Stimulated activated naive B cell treated with anti-CD40 and anti-IgM and Interleukin-4, amounts not matched to agents 10 μg/mL and 1 μg/mL and 100 μg/mL, for 72 hours (primary cell): ENCODE data around the gene FANCL.
"Not testable (repeated sequence)": the region's sequence is repeated elsewhere in the genome, so short reads cannot be mapped to it uniquely, and the experiment has no call there.

Experiments used
- ATAC-seq, 2 donors: fragments of 150-1000 bp; cut with Tn5 transposase; replicated peaks; 2 replicates each; pipeline ENCODE4 v1.10.0; 2021; ENCODE audit warnings: moderate library complexity in 1 of 2
- DNase-seq: peaks from one replicate; pipeline ENCODE4 v3.0.0; 2021
- H3K27ac Mint-ChIP-seq: one replicate; pipeline ENCODE4 v1.8.0; 2022; ENCODE audit warnings: mild to moderate bottlenecking, mixed read lengths
- H3K27me3 Mint-ChIP-seq, 2 donors: one replicate each; pipeline ENCODE4 v1.8.0; 2022; ENCODE audit warnings: mixed read lengths in 2 of 2
- H3K36me3 Mint-ChIP-seq, 2 donors: one replicate each; pipeline ENCODE4 v1.8.0; 2022; ENCODE audit warnings: mixed read lengths in 2 of 2, mild to moderate bottlenecking in 1 of 2
- H3K4me1 Mint-ChIP-seq, 2 donors: one replicate each; pipeline ENCODE4 v1.8.0; 2022; ENCODE audit warnings: mixed read lengths in 2 of 2, mild to moderate bottlenecking in 1 of 2
- H3K4me3 Mint-ChIP-seq, 2 donors: one replicate each; pipeline ENCODE4 v1.8.0; 2022; ENCODE audit warnings: mild to moderate bottlenecking in 2 of 2, mixed read lengths in 2 of 2, moderate library complexity in 1 of 2
- H3K9me3 Mint-ChIP-seq, 2 donors: one replicate each; pipeline ENCODE4 v1.8.0; 2022; ENCODE audit warnings: mixed read lengths in 2 of 2, mild to moderate bottlenecking in 1 of 2

FANCL gene

DNA sequence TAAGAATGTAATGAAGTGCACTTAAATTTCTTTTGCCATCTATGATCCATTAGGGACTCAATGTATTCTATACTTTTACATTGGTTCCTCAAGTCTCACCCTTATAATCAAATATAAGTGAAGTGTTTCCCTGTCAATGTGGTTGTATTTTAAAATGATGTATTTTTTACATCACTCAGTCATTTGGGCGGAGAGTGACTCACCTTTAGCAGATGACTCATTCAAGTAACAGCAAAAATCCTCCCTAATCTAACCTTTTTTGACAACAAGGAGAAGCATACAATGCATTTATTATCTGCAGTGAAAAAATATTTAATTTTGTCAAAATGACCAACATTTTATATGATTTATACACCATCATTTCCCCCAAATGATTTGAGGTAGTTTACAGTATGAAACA, 94.4 kb downstream of the FANCL start:
- H3K27me3 Mint-ChIP-seq = no peaks in the 10 kb centered on the region
- no peaks in the 10 kb centered on the region for H3K4me1 Mint-ChIP-seq
- H3K27ac Mint-ChIP-seq = no peak overlapping the region
- no peaks in the 10 kb centered on the region for H3K9me3 Mint-ChIP-seq
- peaks cover 18 to 43% of the 10 kb centered on the region in 2 donors for H3K36me3 Mint-ChIP-seq
- H3K4me3 Mint-ChIP-seq = no peak overlapping the region
- ATAC-seq (no peak), DNase-seq (no peak)

DNA sequence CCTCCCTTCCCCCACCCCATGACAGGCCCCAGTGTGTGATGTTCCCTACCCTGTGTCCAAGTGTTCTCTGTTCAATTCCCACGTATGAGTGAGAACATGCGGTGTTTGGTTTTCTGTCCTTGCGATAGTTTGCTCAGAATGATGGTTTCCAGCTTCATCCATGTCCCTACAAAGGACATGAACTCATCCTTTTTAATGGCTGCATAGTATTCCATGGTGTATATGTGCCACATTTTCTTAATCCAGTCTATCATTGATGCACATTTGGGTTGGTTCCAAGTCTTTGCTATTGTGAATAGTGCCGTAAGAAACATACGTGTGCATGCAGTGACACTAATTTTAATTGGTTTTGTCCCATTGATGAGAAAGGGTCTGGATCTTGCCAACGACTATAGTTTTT, 95.4 kb downstream of the FANCL start:
- H3K27ac Mint-ChIP-seq, H3K27me3 Mint-ChIP-seq, DNase-seq, H3K4me3 Mint-ChIP-seq, ATAC-seq, H3K4me1 Mint-ChIP-seq, H3K9me3 Mint-ChIP-seq: not testable (repeated sequence)
- H3K36me3 Mint-ChIP-seq = peaks cover 18 to 35% of the 10 kb centered on the region in 2 donors

DNA sequence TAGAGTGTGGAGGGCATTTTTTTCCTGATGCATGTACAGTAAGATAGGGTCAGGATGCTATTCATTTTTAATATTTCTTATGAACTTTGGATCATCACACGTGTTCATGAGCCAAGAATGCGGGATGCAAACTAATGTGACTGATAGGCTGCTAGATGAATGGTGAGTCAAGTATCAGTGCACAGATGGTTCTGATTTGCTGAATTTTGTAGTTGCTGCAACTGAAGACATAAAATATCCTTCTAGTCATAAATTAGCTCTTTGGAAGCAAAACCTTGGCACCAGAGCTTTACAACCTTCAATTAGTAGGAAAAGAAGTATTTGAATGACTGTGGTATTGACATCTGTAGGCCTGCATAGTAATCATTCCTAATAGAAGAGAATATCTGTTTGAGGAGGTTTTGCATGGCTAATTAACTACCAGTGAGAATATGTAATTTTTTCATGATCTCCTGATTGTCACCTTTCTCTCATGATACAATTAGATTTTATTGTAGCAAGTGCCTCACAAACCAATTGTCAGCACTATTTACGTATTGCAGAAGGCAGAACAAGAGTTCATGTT, 100.5 kb downstream of the FANCL start:
- DNase-seq (no peak), ATAC-seq (no peak)
- peaks cover 24 to 42% of the 10 kb centered on the region in 2 donors for H3K36me3 Mint-ChIP-seq
- no peaks in the 10 kb centered on the region for H3K9me3 Mint-ChIP-seq
- no peak overlapping the region for H3K27ac Mint-ChIP-seq
- no peak overlapping the region for H3K4me3 Mint-ChIP-seq
- no peaks in the 10 kb centered on the region for H3K4me1 Mint-ChIP-seq
- no peaks in the 10 kb centered on the region for H3K27me3 Mint-ChIP-seq

DNA sequence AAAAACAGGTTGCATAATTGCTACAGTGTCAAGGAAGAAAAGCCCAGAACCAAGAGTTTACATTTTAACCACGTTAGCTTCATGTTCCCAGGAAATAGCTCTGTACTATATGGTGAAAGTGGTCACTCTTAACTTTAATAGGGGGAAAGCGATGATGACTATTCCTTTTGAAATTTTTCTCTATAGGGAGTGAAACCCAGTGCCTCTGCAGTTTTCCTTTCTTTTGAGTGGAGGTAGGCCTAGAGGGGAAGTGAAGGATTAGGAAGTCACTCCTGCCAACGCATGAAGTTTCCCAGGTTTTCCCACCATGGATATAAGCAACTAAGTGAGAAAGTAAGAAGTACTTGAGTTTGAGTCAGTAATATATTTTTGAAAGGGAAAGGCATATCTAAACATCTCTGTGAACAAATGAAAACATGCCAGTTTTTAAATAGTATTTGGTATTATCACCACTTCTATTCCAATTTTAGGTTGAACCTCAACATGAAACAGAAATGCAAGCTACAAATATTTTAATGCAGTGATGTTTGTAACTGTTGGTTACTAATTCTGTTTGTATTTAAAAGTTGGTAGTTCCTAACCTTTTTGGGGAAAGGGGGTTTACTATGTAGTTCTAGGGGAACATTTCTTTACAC, 102.6 kb downstream of the FANCL start:
- no peaks in the 10 kb centered on the region for H3K4me1 Mint-ChIP-seq
- no peaks in the 10 kb centered on the region for H3K9me3 Mint-ChIP-seq
- H3K4me3 Mint-ChIP-seq = no peak overlapping the region
- no peak overlapping the region for H3K27ac Mint-ChIP-seq
- no peaks in the 10 kb centered on the region for H3K27me3 Mint-ChIP-seq
- H3K36me3 Mint-ChIP-seq = peaks cover 24 to 29% of the 10 kb centered on the region in 2 donors
- DNase-seq = no peak
- no peak for ATAC-seq

DNA sequence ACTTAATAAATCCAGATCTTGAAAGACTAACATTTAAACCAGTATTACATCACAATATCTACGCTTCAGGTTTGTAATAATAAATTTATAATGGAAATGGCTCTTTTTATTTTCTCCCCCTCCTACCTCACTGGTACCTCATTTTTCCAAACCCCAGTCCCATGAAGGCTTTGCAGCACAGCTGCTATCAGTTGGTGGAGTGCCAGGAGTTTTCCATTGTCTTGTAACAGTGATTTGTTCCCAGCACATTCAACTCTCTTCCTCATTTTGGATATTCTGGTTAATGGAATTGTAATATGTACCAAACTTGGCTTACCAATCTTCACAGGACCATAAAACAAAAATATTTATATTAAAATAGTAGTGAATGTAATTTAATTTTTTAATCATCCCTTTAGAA, 103.3 kb downstream of the FANCL start:
- no peak overlapping the region for H3K4me3 Mint-ChIP-seq
- no peaks in the 10 kb centered on the region for H3K9me3 Mint-ChIP-seq
- H3K36me3 Mint-ChIP-seq = peaks cover 24 to 28% of the 10 kb centered on the region in 2 donors
- no peaks in the 10 kb centered on the region for H3K27me3 Mint-ChIP-seq
- no peak overlapping the region for H3K27ac Mint-ChIP-seq
- ATAC-seq = no peak
- no peak for DNase-seq
- H3K4me1 Mint-ChIP-seq = no peaks in the 10 kb centered on the region

DNA sequence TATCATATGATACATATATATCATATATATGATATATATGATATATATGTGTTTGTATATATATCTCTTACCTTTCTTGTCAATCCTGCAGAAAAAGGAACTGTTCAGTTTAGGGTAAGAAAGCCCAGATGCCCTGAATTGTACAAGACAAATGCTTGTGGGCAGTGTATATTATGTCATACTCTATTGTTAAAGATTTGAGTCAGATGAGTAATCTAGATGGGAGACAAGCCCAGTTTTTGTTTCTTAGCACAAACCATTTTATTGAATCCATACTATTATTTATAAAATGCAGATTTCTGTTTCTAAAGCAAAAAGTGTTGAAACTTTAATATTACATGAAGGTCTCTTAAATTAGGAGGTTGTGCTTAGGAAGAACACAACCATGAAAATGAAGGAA, 103.9 kb downstream of the FANCL start:
- DNase-seq = no peak
- Mint-ChIP-seq H3K27me3 (no peaks in the 10 kb centered on the region), H3K4me3 (no peak overlapping the region), H3K4me1 (no peaks in the 10 kb centered on the region), H3K36me3 (peaks cover 27 to 28% of the 10 kb centered on the region in 2 donors), H3K27ac (no peak overlapping the region), H3K9me3 (no peaks in the 10 kb centered on the region)
- ATAC-seq = no peak

DNA sequence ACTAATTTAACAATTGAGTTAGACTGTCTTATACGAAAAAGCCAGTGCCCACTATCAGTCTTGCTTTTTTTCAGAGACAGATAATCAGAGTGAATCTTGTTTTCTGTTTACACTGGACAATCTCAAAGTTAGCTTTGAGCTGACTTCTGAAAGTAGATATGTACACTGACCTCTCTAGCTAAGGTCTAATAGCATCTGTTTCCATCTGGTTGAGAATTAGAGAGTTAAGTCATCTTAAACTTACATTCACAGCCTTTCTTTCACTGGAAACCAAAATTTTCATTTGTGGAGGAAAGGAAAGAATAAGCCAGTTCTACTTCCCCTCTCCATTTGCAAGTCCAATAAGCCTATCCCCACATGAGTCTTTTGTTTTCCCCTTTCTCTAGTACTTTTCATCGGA, 105.3 kb downstream of the FANCL start:
- H3K27me3 Mint-ChIP-seq = no peaks in the 10 kb centered on the region
- no peak for ATAC-seq
- no peaks in the 10 kb centered on the region for H3K4me1 Mint-ChIP-seq
- H3K9me3 Mint-ChIP-seq = no peaks in the 10 kb centered on the region
- H3K27ac Mint-ChIP-seq = no peak overlapping the region
- no peak for DNase-seq
- peaks cover 29 to 36% of the 10 kb centered on the region in 2 donors for H3K36me3 Mint-ChIP-seq
- no peak overlapping the region for H3K4me3 Mint-ChIP-seq

DNA sequence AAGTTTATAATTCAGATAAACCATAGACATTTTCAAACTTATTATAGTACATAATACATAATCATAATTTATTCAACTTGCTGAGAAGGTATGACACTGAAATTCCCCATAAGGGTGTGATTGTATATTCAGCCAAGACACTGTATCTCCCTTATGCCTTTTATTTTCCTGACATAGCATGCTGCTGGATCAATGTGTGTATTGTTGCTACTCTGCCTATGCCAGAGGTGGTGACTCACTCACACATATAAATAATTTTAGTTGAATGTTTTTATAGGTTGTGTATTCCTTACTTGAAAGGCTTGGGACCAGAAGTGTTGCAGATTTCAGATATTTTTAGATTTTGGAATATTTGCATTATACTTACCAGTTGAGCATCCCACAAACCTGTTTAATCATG, 107.7 kb downstream of the FANCL start:
- Mint-ChIP-seq H3K27me3 (no peaks in the 10 kb centered on the region), H3K4me1 (no peaks in the 10 kb centered on the region), H3K27ac (no peak overlapping the region), H3K9me3 (no peaks in the 10 kb centered on the region), H3K4me3 (no peak overlapping the region), H3K36me3 (peaks cover 20 to 27% of the 10 kb centered on the region in 2 donors)
- DNase-seq = no peak
- ATAC-seq = no peak

DNA sequence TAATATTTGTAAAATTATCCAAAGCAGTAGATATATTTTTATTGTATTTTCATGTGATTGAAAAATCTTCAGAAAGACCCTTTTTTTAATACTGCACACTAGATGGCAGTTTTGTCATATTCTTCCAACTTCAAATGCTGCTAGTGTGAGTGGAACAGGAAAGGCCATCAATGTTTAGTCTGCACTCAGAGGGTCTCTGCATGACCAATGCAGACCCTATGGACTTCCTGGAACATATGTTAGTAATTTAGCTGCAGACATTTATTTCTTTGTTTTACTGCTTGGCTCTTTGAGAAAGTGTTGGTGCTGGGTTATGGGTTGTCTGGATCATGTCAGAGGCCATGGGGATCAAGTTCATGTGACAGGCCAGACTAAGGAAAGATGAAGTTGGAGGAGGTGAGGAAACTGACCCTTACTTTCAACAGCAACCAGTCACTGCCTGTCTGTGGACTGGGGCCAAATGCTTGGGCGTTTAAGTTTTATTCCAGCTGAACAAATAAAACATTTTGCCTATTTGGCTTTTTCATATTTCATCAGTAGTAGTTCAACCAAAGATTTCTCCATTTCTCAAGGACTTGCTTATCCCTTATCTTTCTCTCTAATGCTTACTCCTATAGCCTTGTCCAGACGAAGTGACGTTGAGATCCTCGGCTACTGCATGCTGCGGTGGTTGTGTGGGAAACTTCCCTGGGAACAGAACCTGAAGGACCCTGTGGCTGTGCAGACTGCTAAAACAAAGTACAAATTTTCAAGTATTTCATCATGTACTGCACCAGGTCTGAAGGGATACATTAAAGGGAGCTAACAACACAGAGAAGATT, 109.7 kb downstream of the FANCL start:
- H3K4me3 Mint-ChIP-seq = no peak overlapping the region
- no peaks in the 10 kb centered on the region for H3K4me1 Mint-ChIP-seq
- no peaks in the 10 kb centered on the region for H3K27me3 Mint-ChIP-seq
- ATAC-seq (no peak), DNase-seq (no peak)
- peaks cover 17 to 19% of the 10 kb centered on the region in 2 donors for H3K36me3 Mint-ChIP-seq
- H3K9me3 Mint-ChIP-seq = no peaks in the 10 kb centered on the region
- H3K27ac Mint-ChIP-seq = no peak overlapping the region

DNA sequence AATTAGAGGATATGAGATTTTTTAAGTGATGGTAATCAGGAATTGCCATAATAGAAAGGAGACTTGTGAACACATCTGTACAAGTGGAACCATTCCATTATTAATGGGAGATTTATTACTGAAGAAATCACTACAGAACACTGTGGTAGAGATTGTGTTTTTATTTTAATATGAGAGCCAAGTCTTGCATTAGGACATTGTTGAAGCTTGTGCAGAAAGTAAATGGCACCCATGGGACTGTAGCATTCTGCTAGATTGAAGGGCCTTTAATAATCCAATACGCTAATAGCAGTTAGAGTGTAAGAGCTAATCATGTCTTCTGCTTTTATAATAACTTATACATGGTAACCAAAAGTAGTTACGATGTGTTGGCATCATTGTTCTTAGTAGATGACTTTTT, 110.9 kb downstream of the FANCL start:
- DNase-seq = no peak
- no peaks in the 10 kb centered on the region for H3K9me3 Mint-ChIP-seq
- H3K4me3 Mint-ChIP-seq = no peak overlapping the region
- no peaks in the 10 kb centered on the region for H3K4me1 Mint-ChIP-seq
- H3K36me3 Mint-ChIP-seq = peaks cover 9 to 12% of the 10 kb centered on the region in 2 donors
- no peak for ATAC-seq
- no peak overlapping the region for H3K27ac Mint-ChIP-seq
- no peaks in the 10 kb centered on the region for H3K27me3 Mint-ChIP-seq

DNA sequence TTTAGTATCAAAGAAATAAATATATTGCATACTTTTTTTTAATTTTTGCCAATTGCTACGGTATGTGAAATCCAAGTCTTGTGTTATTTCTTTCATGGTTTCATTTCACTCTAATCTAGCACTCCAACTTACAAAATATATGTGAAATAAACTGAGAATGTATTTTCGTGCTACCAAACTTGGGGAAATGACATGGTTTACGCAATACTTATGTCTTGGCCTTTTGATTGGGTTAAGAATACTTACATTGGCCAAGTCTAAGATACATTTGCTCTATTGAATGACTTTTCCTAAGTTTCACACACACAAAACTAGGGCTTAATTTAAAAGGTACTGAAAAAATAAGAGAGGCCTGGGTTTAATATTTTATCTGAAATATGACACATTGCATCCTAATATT, 114.0 kb downstream of the FANCL start:
- Mint-ChIP-seq H3K9me3 (no peaks in the 10 kb centered on the region), H3K27me3 (no peaks in the 10 kb centered on the region), H3K4me3 (no peak overlapping the region), H3K4me1 (peaks cover 0 to 2% of the 10 kb centered on the region in 2 donors), H3K36me3 (peaks cover 14 to 23% of the 10 kb centered on the region in 2 donors), H3K27ac (no peak overlapping the region)
- ATAC-seq (no peak), DNase-seq (no peak)

DNA sequence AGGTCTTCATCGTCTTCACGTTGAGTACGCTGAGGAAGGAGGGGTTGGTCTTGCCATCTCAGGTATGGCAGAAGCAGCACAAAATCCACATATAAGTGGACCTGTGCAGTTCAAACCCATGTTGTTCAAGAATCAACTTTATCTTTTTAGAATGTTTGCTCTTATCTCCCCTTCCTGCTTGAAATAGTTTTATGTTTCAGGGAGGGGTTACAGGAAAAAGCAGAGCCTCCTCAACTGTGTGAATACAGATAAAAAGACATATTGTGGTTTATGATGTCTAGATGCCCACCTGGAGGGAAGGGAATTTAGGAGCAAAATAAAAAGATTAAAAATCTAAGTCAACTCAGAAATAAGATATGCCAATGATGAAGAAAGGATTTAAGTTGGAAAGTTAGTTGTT, 118.6 kb downstream of the FANCL start:
- DNase-seq = no peak
- H3K36me3 Mint-ChIP-seq = peaks cover 32 to 35% of the 10 kb centered on the region in 2 donors
- H3K4me1 Mint-ChIP-seq = peaks cover 3 to 6% of the 10 kb centered on the region in 2 donors
- ATAC-seq = no peak
- H3K9me3 Mint-ChIP-seq = peaks cover 0 to 3% of the 10 kb centered on the region in 2 donors
- no peak overlapping the region for H3K27ac Mint-ChIP-seq
- H3K4me3 Mint-ChIP-seq = no peak overlapping the region
- H3K27me3 Mint-ChIP-seq = no peaks in the 10 kb centered on the region

DNA sequence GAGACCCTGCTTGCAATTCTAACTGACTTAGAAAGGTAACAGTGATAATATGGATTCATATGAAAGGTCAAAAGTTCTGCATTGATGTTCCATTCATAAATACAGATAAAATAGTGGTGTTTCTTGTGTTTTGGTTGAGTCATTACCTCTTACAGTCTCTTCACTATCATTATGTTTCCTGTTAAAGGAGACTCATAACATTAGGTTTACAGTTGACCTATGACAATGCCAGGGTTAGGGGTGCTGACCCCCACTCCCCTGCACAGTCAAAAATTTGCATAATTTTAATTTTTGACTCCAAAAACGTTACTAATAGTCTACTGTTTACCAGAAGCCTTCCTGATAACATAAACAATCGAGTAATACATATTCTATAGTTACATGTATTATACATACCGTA, 119.1 kb downstream of the FANCL start:
- ATAC-seq (no peak), DNase-seq (no peak)
- H3K27ac Mint-ChIP-seq = no peak overlapping the region
- H3K9me3 Mint-ChIP-seq = peaks cover 0 to 3% of the 10 kb centered on the region in 2 donors
- peaks cover 5 to 6% of the 10 kb centered on the region in 2 donors for H3K4me1 Mint-ChIP-seq
- H3K4me3 Mint-ChIP-seq = no peak overlapping the region
- H3K27me3 Mint-ChIP-seq = no peaks in the 10 kb centered on the region
- H3K36me3 Mint-ChIP-seq = peaks cover 36 to 40% of the 10 kb centered on the region in 2 donors

DNA sequence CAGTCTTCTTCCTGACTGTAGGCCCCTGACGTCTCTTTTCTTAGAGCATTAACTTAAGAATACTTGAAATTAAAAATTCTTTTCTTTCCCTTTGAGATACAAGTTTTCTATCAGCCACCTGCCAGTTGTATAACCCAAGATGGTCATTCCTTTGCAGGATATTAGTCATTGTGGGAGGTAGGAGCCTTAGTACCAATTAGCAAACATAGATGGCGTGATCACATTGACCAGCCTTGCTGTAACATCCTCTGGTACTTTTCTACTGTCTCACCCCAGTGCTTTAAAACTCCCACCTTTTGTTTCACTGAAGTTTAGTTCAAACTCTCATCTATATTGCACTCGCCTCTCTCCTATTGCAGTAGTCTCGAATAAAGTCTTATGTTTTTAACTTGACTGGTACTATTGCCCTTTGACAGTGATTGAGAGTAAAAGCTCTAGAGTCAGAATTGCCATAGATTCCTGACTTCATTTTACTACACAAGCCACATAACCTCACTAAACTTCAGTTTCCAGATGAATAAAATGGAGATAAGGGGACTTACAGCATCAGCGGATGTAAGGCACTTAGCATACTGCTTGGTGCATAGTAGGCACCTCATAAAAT, 120.4 kb downstream of the FANCL start:
- Mint-ChIP-seq H3K4me1 (peaks cover 5 to 6% of the 10 kb centered on the region in 2 donors), H3K27ac (no peak overlapping the region), H3K9me3 (peaks cover 0 to 3% of the 10 kb centered on the region in 2 donors), H3K4me3 (no peak overlapping the region), H3K27me3 (no peaks in the 10 kb centered on the region), H3K36me3 (peaks cover 41 to 51% of the 10 kb centered on the region in 2 donors)
- ATAC-seq (no peak), DNase-seq (no peak)
